A549 (cell line): ENCODE measurements around the gene ARHGAP20.

ENCODE experiments used
- CTCF ChIP-seq: fragments of >200 bp; sonication (Bioruptor Twin); formaldehyde crosslinking; IDR thresholded peaks from 3 replicates; pipeline ENCODE4 v1.5.1; 2016
- NPAS2 ChIP-seq: fragments of 250-450 bp; sonication (Bioruptor Pico); IDR thresholded peaks from 2 replicates; pipeline ENCODE4 v1.8.0; 2022; ENCODE audit warnings: mild to moderate bottlenecking, moderate library complexity, borderline replicate concordance
- POLR2A ChIP-seq: IDR thresholded peaks from 2 replicates; pipeline ENCODE4 v1.6.1; 2012; ENCODE audit warnings: mild to moderate bottlenecking, low read length
- POLR2AphosphoS2 ChIP-seq: conservative IDR thresholded peaks from 2 replicates; pipeline ENCODE4 v1.6.1; 2012; ENCODE audit warnings: low read length, improper control_type of control experiment, inconsistent platforms
- RCOR1 ChIP-seq: fragments of 150-350 bp; IDR thresholded peaks from 2 replicates; pipeline ENCODE4 v1.6.1; 2014; ENCODE audit warnings: antibody characterized with exemption, low read length, low read depth
- RFX5 ChIP-seq: fragments of 450-650 bp; IDR thresholded peaks from 2 replicates; pipeline ENCODE4 v1.7.1; 2014; ENCODE audit warnings: antibody characterized with exemption, mild to moderate bottlenecking, moderate library complexity

DNA sequence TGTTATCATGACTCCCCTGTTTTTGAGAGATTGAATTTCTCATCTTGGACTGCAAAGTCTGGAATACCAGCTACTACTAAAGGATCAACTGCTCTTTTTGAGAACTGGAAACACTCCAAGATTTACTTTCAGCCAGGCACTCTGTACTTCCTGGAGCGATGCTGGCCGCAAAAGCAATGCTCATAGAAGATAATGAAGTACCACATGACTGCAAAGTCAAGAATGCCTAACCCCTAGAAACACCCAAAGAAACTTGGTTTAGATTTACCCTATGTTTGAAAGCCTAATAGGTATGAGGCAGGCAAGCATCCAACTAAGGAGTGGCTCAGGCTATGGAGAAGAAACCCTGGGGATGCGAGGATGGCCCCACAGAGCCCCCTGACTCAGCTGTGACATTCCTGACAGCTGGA, 47.7 kb upstream of the ARHGAP20 start:
- TF ChIP-seq POLR2AphosphoS2 (no peak), CTCF (no peak), RFX5 (no peak), NPAS2 (CRISPR knock-in tag) (no peak), POLR2A (no peak), RCOR1 (no peak)
